Measurements from ENCODE around the gene SMARCE1.

SMARCE1 gene

DNA sequence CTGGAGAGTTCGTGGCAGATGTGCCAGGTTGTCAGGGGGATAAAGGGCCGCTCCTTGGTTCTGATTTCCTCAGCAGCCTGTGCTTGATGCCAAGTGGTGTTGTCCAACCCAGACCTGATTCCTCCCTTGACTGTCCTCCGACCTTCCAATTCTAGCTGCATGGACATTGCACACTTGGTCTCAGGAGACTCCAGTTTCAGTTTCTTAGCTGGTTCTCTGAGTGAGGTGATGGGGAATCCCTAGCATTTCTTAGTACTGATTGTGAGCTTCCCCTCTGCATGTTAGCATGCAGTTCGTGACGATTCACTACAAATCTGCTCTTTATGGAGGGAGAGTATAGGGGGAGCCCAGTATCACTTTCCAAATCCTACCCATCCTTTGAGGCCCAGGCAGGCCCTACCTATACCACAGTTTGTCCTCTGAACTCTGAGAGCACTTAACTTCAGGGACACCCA is 70.0 kb downstream of the SMARCE1 start:
- no peak for DNase-seq

DNA sequence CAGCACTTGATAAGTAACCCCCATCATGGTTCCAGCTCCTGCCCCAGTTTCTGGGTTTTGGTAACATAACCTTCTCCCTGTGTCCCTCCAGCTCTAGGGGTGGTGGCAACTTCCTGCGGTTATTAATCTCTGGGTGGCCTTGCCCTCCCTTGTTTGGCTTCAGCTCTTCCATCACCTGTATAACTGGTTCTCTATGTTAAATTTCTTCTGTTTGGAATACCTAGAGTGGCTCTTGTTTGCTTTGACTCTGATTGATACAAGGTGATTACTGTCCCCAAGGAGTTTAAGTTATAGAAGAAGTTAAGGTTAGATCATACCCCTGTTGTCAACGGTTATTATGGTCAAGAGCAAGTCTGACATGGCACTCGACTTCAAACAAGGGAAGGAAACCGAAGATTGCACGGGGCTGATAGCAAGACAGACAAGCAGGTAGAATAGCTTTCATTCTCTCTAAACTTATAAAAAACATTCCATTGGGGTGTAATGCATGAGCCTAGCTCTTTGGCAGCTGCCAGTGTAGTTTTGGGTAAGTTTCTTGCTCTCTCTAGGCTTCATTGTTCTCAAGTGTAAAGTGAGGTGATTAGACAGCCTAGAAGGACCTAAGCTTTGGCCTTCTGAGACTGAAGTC is 71.4 kb downstream of the SMARCE1 start:
- DNase-seq = no peak
